DND-41 (cell line): ENCODE results near the gene STK24.

ENCODE experiments used
- ATAC-seq: fragments of 200-7000 bp; cut with Tn5 transposase; 3 replicates; pipeline ENCODE4 v1.9.1; 2021; ENCODE audit warnings: low read depth; ENCODE audit not compliant: insufficient read depth
- DNase-seq: peaks from one replicate; pipeline ENCODE4 v3.0.0-alpha.2; 2020
- H2AFZ ChIP-seq: 2 replicates; pipeline ENCODE4 v1.6.0; 2012; ENCODE audit warnings: low read depth, low read length
- H3K27ac ChIP-seq: 2 replicates; pipeline ENCODE4 v1.5.1; 2012; ENCODE audit warnings: low read length, inconsistent platforms
- H3K27me3 ChIP-seq: fragments of 200-600 bp; sonication (generic); 2 replicates; pipeline ENCODE4 v1.6.0; 2012; ENCODE audit warnings: low read length, mild to moderate bottlenecking, inconsistent platforms; ENCODE audit not compliant: insufficient read depth, poor library complexity
- H3K36me3 ChIP-seq: 2 replicates; pipeline ENCODE4 v1.5.1; 2012; ENCODE audit warnings: low read length, inconsistent platforms; ENCODE audit not compliant: insufficient read depth
- H3K4me1 ChIP-seq: 2 replicates; pipeline ENCODE4 v1.5.1; 2012; ENCODE audit warnings: mild to moderate bottlenecking, low read length; ENCODE audit not compliant: insufficient read depth
- H3K4me2 ChIP-seq: 2 replicates; pipeline ENCODE4 v1.6.0; 2012; ENCODE audit warnings: mild to moderate bottlenecking, moderate library complexity, low read length, inconsistent platforms; ENCODE audit not compliant: insufficient read depth
- H3K4me3 ChIP-seq, 2 experiments: fragments of 200-600 bp in 1 of 2; shearing (Covaris generic) in 1 of 2; 2 replicates each; pipeline ENCODE4 v1.5.1; 2012 to 2016; ENCODE audit warnings: inconsistent platforms in 2 of 2, low read length in 2 of 2, mild to moderate bottlenecking in 2 of 2, low read depth in 1 of 2, moderate library complexity in 1 of 2
- H3K79me2 ChIP-seq: 2 replicates; pipeline ENCODE4 v1.6.0; 2012; ENCODE audit warnings: low read length, inconsistent platforms; ENCODE audit not compliant: insufficient read depth
- H3K9ac ChIP-seq: 2 replicates; pipeline ENCODE4 v1.6.0; 2012; ENCODE audit warnings: low read depth, mild to moderate bottlenecking, inconsistent platforms, low read length, moderate library complexity
- H3K9me3 ChIP-seq: 2 replicates; pipeline ENCODE4 v1.5.1; 2012; ENCODE audit warnings: low read length, moderate library complexity, mild to moderate bottlenecking, inconsistent platforms; ENCODE audit not compliant: insufficient read depth, severe bottlenecking
- H4K20me1 ChIP-seq: 2 replicates; pipeline ENCODE4 v1.6.0; 2012; ENCODE audit warnings: low read length; ENCODE audit not compliant: insufficient read depth
- EZH2 ChIP-seq: IDR thresholded peaks from 3 replicates; pipeline ENCODE4 v1.6.1; 2012; ENCODE audit warnings: borderline replicate concordance, low read depth, mild to moderate bottlenecking, moderate library complexity, low read length, inconsistent platforms; ENCODE audit not compliant: severe bottlenecking
- TF ChIP-seq, protein P1 (sequence below): IDR thresholded peaks from 2 replicates; pipeline ENCODE4 v1.5.1; 2012; ENCODE audit warnings: borderline replicate concordance, low read length, moderate library complexity, mild to moderate bottlenecking; ENCODE audit not compliant: poor library complexity, severe bottlenecking; ENCODE audit errors: extremely low read depth

STK24 gene

DNA sequence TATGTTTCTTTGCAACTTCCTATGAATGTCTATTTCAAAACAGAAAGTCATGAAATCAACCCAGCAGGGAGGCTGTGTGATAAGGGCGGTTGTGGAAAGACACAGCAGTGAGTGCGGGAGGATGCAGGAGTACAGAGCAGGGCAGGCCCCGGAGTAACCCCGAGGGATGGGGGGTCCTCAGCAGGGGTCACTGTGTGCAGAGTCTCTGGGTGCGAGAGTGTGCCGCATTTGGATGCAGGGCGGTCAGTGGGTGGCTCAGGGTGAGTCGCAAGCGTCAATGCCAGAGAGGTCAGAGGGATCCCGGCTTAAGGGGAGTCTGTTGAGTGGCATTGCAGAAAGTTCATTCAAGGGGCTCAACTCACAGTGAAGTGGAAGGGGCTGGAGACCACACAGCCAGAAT, 147.8 kb downstream of the STK24 start:
- no peaks in the 10 kb centered on the region for H3K36me3 ChIP-seq
- no peak for TF ChIP-seq EZH2
- TF ChIP-seq, protein P1, sequence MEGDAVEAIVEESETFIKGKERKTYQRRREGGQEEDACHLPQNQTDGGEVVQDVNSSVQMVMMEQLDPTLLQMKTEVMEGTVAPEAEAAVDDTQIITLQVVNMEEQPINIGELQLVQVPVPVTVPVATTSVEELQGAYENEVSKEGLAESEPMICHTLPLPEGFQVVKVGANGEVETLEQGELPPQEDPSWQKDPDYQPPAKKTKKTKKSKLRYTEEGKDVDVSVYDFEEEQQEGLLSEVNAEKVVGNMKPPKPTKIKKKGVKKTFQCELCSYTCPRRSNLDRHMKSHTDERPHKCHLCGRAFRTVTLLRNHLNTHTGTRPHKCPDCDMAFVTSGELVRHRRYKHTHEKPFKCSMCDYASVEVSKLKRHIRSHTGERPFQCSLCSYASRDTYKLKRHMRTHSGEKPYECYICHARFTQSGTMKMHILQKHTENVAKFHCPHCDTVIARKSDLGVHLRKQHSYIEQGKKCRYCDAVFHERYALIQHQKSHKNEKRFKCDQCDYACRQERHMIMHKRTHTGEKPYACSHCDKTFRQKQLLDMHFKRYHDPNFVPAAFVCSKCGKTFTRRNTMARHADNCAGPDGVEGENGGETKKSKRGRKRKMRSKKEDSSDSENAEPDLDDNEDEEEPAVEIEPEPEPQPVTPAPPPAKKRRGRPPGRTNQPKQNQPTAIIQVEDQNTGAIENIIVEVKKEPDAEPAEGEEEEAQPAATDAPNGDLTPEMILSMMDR, result no peak
- H4K20me1 ChIP-seq, result no peaks in the 10 kb centered on the region
- H3K9ac ChIP-seq, result no peak overlapping the region
- no peaks in the 10 kb centered on the region for H3K4me1 ChIP-seq
- DNase-seq (no peak), ATAC-seq (no peak)
- H3K27ac ChIP-seq, result no peak overlapping the region
- H2AFZ ChIP-seq, result no peak overlapping the region
- no peaks in the 10 kb centered on the region for H3K27me3 ChIP-seq
- H3K4me3 ChIP-seq, result no peak overlapping the region
- no peaks in the 10 kb centered on the region for H3K9me3 ChIP-seq
- H3K4me2 ChIP-seq, result no peak overlapping the region
- no peaks in the 10 kb centered on the region for H3K79me2 ChIP-seq

DNA sequence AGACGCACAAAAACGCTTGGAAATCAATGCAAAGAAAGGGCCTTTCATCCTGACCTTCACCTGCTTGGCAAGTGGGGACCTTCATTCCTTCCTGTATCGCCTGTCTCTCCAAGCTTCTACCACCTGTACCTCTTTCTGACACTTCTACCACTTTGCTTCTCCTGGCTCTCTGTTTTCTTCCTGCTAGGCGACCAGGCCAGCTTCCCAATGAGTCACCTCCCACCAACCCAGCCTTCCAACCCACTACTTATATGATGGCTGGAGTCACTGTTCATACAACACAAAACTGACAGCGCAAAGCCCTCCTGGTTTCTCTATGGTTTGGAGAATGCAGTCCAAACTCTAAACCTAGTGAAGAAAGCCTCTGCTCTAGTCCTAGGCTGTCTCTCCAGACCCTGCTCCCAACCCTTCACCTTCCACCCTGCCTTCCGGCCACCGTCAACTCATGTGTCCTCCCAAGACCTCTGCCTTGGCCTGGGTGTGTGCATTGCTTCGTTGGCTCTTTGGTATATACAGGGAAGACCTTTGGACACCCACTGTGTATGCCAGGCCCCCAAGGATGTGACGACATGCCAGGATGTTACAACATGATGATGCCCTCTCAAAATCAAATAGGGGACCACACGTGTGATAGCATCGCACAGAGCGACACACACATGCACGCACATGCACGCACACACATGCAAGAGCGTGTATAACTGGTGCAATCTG, 148.5 kb downstream of the STK24 start:
- H3K27me3 ChIP-seq, result no peaks in the 10 kb centered on the region
- TF ChIP-seq, protein P1, result no peak
- TF ChIP-seq EZH2, result no peak
- ATAC-seq (no peak), DNase-seq (no peak)
- H3K4me3 ChIP-seq, result no peak overlapping the region
- H4K20me1 ChIP-seq, result no peaks in the 10 kb centered on the region
- no peak overlapping the region for H3K9ac ChIP-seq
- no peak overlapping the region for H3K27ac ChIP-seq
- no peaks in the 10 kb centered on the region for H3K79me2 ChIP-seq
- H3K4me1 ChIP-seq, result no peaks in the 10 kb centered on the region
- no peaks in the 10 kb centered on the region for H3K36me3 ChIP-seq
- H3K4me2 ChIP-seq, result no peak overlapping the region
- no peaks in the 10 kb centered on the region for H3K9me3 ChIP-seq
- H2AFZ ChIP-seq, result no peak overlapping the region

DNA sequence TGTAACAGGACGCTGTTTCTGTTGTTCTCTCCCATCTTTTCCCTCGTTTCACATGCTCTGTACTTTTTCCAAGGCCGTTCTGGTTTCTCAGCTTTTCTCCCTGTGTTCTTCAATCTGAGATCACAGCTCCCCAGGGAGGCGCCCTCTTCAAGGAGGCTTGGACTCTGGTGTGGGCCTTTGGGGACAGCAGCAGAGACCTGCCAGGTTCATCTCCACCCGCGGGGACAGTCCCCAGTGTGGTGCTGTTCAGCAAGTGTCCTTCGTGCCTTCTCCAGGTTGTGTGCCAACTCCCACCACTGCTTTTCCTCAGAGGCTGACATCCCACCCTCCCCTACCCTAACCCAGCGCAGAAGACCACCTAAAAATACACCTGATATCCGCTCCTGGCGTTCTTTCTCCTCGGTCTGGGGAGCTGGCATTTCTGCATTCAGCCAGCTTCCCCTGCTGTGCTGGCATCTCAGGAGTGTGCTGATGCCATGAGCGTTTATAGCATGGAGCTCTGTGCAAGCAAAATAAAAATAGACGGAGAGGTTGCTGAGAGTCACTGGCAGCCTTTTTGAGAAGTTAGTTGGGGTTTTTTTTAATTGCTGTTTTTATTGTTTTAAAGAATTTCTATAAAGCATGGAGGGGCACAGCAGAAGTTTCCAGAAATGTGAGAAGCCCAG, 149.4 kb downstream of the STK24 start:
- Histone ChIP-seq H3K27me3 (no peaks in the 10 kb centered on the region), H3K36me3 (no peaks in the 10 kb centered on the region), H3K9me3 (no peaks in the 10 kb centered on the region), H3K4me2 (no peak overlapping the region), H4K20me1 (no peaks in the 10 kb centered on the region), H3K79me2 (no peaks in the 10 kb centered on the region), H3K4me3 (no peak overlapping the region), H3K9ac (no peak overlapping the region), H3K27ac (no peak overlapping the region), H3K4me1 (no peaks in the 10 kb centered on the region), H2AFZ (no peak overlapping the region)
- ATAC-seq (no peak), DNase-seq (no peak)
- TF ChIP-seq EZH2, result no peak
- TF ChIP-seq, protein P1, result no peak
